ENCODE results near the gene GIPC3.

DNA sequence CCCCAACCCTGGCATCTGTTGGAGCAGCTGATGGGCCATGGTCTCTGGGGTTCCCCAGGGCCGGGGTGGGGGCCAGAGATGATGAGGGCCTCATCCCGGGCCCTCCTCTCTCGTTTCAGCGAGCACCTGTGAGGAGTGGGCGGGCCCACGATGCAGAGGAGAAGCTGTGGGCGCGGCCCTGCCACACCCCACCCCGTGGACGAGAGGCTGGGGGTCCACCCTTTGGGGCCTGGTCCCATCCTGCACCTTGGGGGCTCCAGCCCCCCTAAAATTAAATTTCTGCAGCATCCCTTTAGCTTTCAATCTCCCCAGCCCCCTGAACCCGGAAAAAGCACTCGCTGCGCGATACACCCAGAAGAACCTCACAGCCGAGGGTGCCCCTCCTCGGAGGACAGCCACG, 6.9 kb upstream of the GIPC3 start:
- TF ChIP-seq MAFK (IDR thresholded peaks at IDR 0.05; ENCODE audit: partially characterized antibody) (no peak), POLR2A (IDR thresholded peaks at IDR 0.05; ENCODE audit: low read length) (no peak), RNF2 (IDR thresholded peaks at IDR 0.05; ENCODE audit: borderline replicate concordance, low read depth) (no peak), CHD4 (IDR thresholded peaks at IDR 0.05; ENCODE audit: borderline replicate concordance) (no peak), MYC (IDR thresholded peaks at IDR 0.05; ENCODE audit: borderline replicate concordance, low read length) (no peak), NR3C1 (IDR thresholded peaks at IDR 0.05) (no peak), CEBPB (IDR thresholded peaks at IDR 0.05) (no peak), EHMT2 (IDR thresholded peaks at IDR 0.05; ENCODE audit: low read depth) (no peak), ESRRA (IDR thresholded peaks at IDR 0.05; ENCODE audit: borderline replicate concordance, low read length) (no peak), EP300 (IDR thresholded peaks at IDR 0.05) (no peak)
- TF ChIP-seq, protein P1, sequence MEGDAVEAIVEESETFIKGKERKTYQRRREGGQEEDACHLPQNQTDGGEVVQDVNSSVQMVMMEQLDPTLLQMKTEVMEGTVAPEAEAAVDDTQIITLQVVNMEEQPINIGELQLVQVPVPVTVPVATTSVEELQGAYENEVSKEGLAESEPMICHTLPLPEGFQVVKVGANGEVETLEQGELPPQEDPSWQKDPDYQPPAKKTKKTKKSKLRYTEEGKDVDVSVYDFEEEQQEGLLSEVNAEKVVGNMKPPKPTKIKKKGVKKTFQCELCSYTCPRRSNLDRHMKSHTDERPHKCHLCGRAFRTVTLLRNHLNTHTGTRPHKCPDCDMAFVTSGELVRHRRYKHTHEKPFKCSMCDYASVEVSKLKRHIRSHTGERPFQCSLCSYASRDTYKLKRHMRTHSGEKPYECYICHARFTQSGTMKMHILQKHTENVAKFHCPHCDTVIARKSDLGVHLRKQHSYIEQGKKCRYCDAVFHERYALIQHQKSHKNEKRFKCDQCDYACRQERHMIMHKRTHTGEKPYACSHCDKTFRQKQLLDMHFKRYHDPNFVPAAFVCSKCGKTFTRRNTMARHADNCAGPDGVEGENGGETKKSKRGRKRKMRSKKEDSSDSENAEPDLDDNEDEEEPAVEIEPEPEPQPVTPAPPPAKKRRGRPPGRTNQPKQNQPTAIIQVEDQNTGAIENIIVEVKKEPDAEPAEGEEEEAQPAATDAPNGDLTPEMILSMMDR (IDR thresholded peaks at IDR 0.05): no peak
